HG02588 (cell line): ENCODE measurements around the gene PYY.
"Not testable (repeated sequence)": the region's sequence is repeated elsewhere in the genome, so short reads cannot be mapped to it uniquely, and the experiment has no call there.

ENCODE experiments used
- ATAC-seq: cut with Tn5 transposase; IDR thresholded peaks from one replicate; pipeline ENCODE4 v1.9.1; 2021; ENCODE audit warnings: mild to moderate bottlenecking, moderate library complexity; ENCODE audit not compliant: unreplicated experiment

PYY gene

GRCh38 chr17:43979011-43979410 lies 25.3 kb upstream of the PYY start:
- ATAC-seq = no peak

GRCh38 chr17:43978078-43978477 lies 24.3 kb upstream of the PYY start:
- ATAC-seq = no peak

- ATAC-seq = no peak
Measured at GRCh38 chr17:43976963-43977837, 23.5 kb upstream of the PYY start.

GRCh38 chr17:43975898-43976297 lies 22.2 kb upstream of the PYY start:
- no peak for ATAC-seq

- no peak for ATAC-seq
Measured at GRCh38 chr17:43974382-43975266, 20.9 kb upstream of the PYY start.

- ATAC-seq = not testable (repeated sequence)
Measured at GRCh38 chr17:43972444-43973212, 18.9 kb upstream of the PYY start.

GRCh38 chr17:43971436-43971835 lies 17.7 kb upstream of the PYY start:
- ATAC-seq = not testable (repeated sequence)

- no peak for ATAC-seq
Measured at GRCh38 chr17:43970366-43970765, 16.6 kb upstream of the PYY start.

GRCh38 chr17:43967251-43967875 lies 13.6 kb upstream of the PYY start:
- ATAC-seq = no peak

- ATAC-seq = no peak
Measured at GRCh38 chr17:43966276-43966675, 12.5 kb upstream of the PYY start.

- ATAC-seq = no peak
Measured at GRCh38 chr17:43962479-43962878, 8.7 kb upstream of the PYY start.

- ATAC-seq = no peak
Measured at GRCh38 chr17:43961954-43962353, 8.2 kb upstream of the PYY start.

- ATAC-seq = not testable (repeated sequence)
Measured at GRCh38 chr17:43961292-43961691, 7.6 kb upstream of the PYY start.

GRCh38 chr17:43958748-43959352 lies 5.1 kb upstream of the PYY start:
- no peak for ATAC-seq

- ATAC-seq = no peak
Measured at GRCh38 chr17:43956222-43956621, 2.5 kb upstream of the PYY start.

GRCh38 chr17:43952724-43953666 lies 745 bp downstream of the PYY start:
- ATAC-seq = no peak

- ATAC-seq = no peak
Measured at GRCh38 chr17:43952351-43952723, 1.4 kb downstream of the PYY start.

- ATAC-seq = no peak
Measured at GRCh38 chr17:43951750-43952149, 2.0 kb downstream of the PYY start.

- ATAC-seq = no peak
Measured at GRCh38 chr17:43950554-43950953, 3.2 kb downstream of the PYY start.
